ENCODE measurements around the gene C1QTNF2.
"Not testable (repeated sequence)": the region's sequence is repeated elsewhere in the genome, so short reads cannot be mapped to it uniquely, and the experiment has no call there.

The C1QTNF2 gene

DNA sequence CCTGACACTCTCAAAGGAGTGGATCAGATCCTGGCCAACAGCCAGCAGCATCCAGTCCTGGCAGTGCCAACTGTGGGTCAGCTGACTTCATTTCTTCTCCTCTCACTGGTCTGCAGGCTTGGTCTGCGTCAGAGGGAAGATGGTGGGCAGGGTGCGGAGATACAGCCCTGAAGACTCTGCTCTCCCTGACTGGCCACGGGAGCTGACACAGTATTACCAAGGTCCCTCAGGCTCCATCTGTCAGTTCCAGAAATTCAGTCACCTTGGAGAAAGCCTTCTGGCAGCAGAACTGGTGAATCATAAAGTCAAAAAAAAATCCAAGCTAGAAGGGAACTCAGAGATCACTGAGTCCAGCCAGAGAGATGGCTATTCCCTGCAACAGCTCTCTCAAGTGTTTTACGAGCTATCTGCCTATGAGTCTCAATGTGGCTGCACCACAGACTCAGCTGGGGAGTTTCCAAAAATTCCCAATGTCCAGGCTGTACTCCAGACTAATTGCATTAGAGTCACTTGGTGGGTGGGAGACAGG is 27.9 kb downstream of the C1QTNF2 start:
- Mint-ChIP-seq H3K27me3 (ENCODE audit: low read depth) (no peaks in the 10 kb centered on the region), H3K9me3 (no peaks in the 10 kb centered on the region), H3K27ac (no peak overlapping the region), H3K4me3 (no peak overlapping the region), H3K36me3 (ENCODE audit: low read depth) (no peaks in the 10 kb centered on the region), H3K4me1 (ENCODE audit: low read depth) (peaks cover 6% of the 10 kb centered on the region)

DNA sequence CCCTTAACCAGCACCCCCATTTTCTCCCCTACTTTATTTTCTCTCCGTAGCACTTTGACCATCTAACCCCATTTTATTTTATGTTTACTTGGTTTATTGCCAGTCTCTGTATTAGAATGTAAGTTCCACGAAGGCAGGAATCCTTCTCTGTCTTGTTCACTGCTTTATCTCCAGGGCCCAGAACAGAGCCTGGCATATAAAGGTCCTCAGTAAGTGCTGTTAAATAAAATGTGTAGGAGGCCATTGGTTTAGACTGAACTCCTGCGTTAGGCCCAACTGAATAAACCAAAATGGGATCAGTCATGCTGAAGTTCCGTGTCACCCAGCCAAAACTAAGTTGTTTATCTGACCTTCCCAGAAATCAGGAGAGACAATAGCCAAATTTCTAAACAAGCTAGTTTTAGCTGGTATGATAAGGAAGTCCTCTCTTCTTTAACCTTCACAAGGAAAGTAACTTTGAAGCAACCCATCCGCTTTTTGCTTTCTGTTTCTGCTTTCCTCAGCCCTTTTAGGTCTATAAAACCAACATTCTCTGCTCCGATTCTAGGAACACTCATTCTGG is 29.0 kb downstream of the C1QTNF2 start:
- no peak overlapping the region for H3K4me3 Mint-ChIP-seq
- no peaks in the 10 kb centered on the region for H3K9me3 Mint-ChIP-seq
- H3K27me3 Mint-ChIP-seq (ENCODE audit: low read depth), result no peaks in the 10 kb centered on the region
- peaks cover 6% of the 10 kb centered on the region for H3K4me1 Mint-ChIP-seq (ENCODE audit: low read depth)
- H3K27ac Mint-ChIP-seq, result no peak overlapping the region
- H3K36me3 Mint-ChIP-seq (ENCODE audit: low read depth), result no peaks in the 10 kb centered on the region

DNA sequence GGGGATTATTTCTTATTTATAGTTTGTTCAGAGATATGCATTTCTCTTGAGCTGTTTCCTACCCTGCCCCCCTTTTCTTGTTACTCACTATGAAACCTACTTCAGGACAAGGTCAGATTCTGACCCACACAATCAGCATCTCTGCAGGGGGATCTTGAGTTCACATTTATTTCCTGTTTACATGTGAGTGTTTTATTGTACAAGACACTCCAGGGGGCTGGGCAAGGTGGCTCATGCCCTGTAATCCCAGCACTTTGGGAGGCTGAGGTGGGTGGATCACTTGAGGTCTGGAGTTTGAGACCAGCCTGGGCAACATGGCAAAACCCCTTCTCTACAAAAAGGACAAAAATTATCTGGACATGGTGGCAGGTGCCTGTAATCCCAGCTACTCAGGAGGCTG is 29.9 kb downstream of the C1QTNF2 start:
- H3K27me3 Mint-ChIP-seq (ENCODE audit: low read depth); H3K36me3 Mint-ChIP-seq (ENCODE audit: low read depth); H3K4me3 Mint-ChIP-seq; H3K9me3 Mint-ChIP-seq; H3K27ac Mint-ChIP-seq; H3K4me1 Mint-ChIP-seq (ENCODE audit: low read depth): not testable (repeated sequence)

DNA sequence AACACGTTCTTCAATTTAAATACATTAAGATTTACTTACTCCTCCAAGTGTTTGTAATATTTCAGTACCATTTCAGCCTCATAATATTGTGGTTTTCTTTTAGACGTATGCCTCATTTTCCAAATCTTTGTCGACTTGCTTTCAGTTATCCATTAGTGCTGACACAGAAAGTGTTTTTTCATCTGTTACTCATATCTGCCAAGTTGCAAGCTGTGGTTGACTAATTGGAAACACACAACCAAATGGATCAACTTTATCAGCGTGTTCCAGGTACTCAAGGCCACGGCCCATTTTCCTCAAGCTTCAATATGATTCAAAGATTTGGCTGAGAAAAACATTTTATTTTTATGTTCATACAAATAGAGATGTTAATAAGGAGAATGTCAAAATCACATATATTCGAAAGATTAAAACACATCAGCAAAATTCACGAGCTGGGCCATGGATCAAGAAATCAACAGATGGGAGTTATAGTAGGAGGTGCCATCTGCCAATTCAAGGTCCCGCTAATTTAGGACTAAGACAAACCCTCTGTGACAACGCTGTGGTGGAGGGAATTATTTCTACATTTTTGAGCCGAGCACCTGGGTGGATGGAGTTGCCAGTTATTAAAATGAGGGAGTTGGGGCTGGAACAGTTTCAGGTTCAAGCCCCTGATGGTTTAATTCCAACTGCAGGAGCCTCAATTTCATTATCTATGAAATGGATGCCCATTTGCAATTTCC is 30.9 kb downstream of the C1QTNF2 start:
- Mint-ChIP-seq H3K36me3 (ENCODE audit: low read depth) (no peaks in the 10 kb centered on the region), H3K4me1 (ENCODE audit: low read depth) (peaks cover 2% of the 10 kb centered on the region), H3K4me3 (no peak overlapping the region), H3K27me3 (ENCODE audit: low read depth) (peaks cover 4% of the 10 kb centered on the region), H3K9me3 (no peaks in the 10 kb centered on the region), H3K27ac (no peak overlapping the region)

DNA sequence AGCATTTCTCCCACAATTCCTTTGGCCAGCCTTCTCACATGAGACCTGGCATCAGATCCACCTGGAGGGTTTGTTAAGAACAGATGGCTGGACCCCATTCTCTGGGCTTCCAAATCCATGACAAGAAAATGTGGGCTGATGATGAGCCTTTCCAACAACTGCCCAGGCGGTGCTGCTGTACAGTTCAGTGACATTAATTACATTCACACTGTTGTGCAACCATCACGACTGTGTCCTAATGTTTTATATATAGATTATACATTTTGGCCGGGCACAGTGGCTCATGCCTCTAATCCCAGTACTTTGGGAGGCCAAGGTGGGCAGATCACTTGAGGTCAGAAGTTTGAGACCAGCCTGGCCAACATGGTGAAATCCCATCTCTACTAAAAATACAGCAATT is 35.7 kb downstream of the C1QTNF2 start:
- H3K27ac Mint-ChIP-seq; H3K9me3 Mint-ChIP-seq; H3K36me3 Mint-ChIP-seq (ENCODE audit: low read depth); H3K4me1 Mint-ChIP-seq (ENCODE audit: low read depth); H3K27me3 Mint-ChIP-seq (ENCODE audit: low read depth); H3K4me3 Mint-ChIP-seq: not testable (repeated sequence)

DNA sequence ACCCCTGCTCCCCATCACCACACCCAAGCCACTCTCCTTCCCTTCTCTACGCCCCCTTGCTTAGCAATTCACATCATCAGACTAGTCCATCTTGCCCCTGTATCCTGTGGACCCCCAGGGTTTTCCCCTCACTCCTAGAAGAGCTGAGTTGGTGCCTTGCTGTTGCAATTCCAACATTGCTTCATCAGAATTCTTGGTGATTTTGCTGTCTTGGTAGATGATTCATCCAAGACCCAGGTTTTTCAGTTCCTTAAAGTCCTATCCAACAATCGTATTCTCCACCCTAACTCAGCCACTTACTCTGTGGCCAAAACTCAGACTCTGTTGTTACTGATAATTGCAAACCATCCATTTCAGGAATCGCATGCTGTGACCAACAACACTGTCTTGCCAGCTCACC is 36.7 kb downstream of the C1QTNF2 start:
- Mint-ChIP-seq H3K27me3 (ENCODE audit: low read depth) (peaks cover 4% of the 10 kb centered on the region), H3K4me3 (no peak overlapping the region), H3K36me3 (ENCODE audit: low read depth) (no peaks in the 10 kb centered on the region), H3K27ac (no peak overlapping the region), H3K4me1 (ENCODE audit: low read depth) (peaks cover 2% of the 10 kb centered on the region), H3K9me3 (no peaks in the 10 kb centered on the region)

DNA sequence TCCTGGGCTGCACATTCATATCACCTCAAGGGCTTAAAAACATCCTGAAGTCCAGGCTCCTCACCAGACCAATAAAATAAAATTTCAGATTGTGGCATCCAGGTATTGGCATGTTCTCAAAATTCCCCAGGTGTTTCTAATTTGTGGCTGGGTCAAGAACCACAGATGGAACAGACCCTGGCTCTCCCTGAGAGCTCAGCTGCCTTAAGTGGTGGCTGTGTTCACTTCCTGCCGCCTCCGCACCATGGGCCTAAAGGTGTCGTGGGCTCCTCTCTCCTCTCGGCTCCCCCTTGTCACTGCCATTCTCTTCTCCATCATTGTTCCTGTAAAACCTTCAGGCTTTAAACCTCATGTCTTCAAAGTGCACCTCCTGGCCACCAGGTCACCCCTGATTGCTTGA is 40.2 kb downstream of the C1QTNF2 start:
- H3K27me3 Mint-ChIP-seq (ENCODE audit: low read depth), result peaks cover 4% of the 10 kb centered on the region
- no peak overlapping the region for H3K27ac Mint-ChIP-seq
- H3K4me3 Mint-ChIP-seq, result no peak overlapping the region
- H3K36me3 Mint-ChIP-seq (ENCODE audit: low read depth), result no peaks in the 10 kb centered on the region
- H3K4me1 Mint-ChIP-seq (ENCODE audit: low read depth), result peaks cover 2% of the 10 kb centered on the region
- H3K9me3 Mint-ChIP-seq, result no peaks in the 10 kb centered on the region

DNA sequence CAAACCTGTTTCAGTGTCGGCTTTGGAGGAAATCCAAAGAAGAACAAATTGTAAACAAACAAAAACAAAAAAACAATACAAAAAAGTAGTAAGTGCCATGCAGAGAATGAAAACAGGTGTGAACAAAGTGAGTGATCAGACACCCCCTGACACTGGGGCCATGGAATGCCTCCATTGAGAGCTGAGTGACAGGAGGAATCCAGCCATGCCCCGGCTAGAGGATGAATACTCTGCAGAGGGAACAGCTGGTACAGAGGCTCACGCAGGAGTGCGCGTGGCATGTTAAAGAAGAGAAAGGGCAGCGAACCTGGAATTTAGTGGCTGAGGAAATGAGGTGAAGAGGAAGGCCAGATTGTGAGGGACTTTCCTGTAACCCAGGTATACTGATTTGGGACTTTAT is 42.6 kb downstream of the C1QTNF2 start:
- peaks cover 2% of the 10 kb centered on the region for H3K4me1 Mint-ChIP-seq (ENCODE audit: low read depth)
- H3K27me3 Mint-ChIP-seq (ENCODE audit: low read depth), result peaks cover 4% of the 10 kb centered on the region
- H3K36me3 Mint-ChIP-seq (ENCODE audit: low read depth), result no peaks in the 10 kb centered on the region
- H3K27ac Mint-ChIP-seq, result no peak overlapping the region
- no peak overlapping the region for H3K4me3 Mint-ChIP-seq
- H3K9me3 Mint-ChIP-seq, result no peaks in the 10 kb centered on the region

DNA sequence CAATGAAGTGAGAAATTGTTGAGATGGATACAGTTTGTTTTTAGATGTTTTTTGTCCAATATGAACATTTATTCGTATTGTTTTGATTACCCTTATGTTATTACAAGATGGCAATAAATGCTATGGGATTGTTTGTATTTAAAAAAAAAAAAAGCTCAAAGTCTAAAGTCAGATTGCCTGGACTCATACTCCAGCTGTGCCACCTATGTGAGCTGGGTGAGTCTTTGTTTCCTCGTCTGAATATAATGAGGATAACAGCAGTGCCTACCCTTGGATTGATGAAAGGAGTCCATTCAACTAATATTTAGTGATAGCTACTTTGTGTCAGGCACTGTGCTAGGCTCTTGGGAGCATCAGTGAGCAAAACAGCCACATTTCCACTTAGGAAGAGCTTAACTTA is 43.4 kb downstream of the C1QTNF2 start:
- Mint-ChIP-seq H3K27ac (no peak overlapping the region), H3K27me3 (ENCODE audit: low read depth) (peaks cover 4% of the 10 kb centered on the region), H3K4me3 (no peak overlapping the region), H3K4me1 (ENCODE audit: low read depth) (peaks cover 2% of the 10 kb centered on the region), H3K9me3 (no peaks in the 10 kb centered on the region), H3K36me3 (ENCODE audit: low read depth) (no peaks in the 10 kb centered on the region)

DNA sequence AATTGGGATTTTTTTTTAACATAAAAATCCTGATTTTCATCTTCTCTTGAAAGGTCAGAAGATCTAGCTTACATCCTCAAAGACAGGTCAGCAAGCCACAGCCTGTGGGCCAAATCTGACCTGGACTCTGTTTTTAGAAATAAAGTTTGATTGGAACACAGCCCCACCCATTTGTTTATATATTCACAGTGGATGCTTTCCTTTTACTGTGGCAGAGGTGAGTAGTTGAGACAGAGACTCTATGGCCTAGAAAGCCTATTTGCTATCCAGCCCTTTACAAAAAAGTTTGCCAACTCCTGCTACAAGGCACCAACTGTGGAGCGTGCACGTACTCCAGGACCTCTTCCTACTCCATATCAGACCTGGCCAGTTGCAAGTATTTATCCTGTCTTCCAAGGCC is 44.7 kb downstream of the C1QTNF2 start:
- H3K4me1 Mint-ChIP-seq (ENCODE audit: low read depth), result peaks cover 2% of the 10 kb centered on the region
- no peak overlapping the region for H3K27ac Mint-ChIP-seq
- no peaks in the 10 kb centered on the region for H3K9me3 Mint-ChIP-seq
- peaks cover 7% of the 10 kb centered on the region for H3K27me3 Mint-ChIP-seq (ENCODE audit: low read depth)
- H3K4me3 Mint-ChIP-seq, result no peak overlapping the region
- no peaks in the 10 kb centered on the region for H3K36me3 Mint-ChIP-seq (ENCODE audit: low read depth)

DNA sequence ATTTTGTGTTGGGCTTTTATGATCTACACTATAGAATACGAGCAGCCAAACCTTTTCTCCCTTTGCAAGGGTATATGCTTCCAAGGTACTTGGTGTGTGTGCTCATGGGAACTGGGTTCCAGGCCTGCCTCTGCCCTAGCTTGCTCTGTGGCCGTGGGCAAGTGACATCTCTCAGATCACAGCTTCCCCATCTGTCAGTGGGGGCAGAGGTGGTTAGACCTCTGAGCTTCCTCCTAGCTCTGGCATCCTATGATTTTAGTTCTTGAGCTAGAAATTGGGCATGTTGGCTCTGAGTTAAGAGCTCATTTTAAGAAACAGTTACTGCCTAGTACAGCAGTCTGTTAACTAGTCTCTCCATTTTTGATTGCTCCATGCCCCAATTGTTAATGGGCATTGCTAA is 45.5 kb downstream of the C1QTNF2 start:
- Mint-ChIP-seq H3K27me3 (ENCODE audit: low read depth) (peaks cover 7% of the 10 kb centered on the region), H3K27ac (no peak overlapping the region), H3K4me1 (ENCODE audit: low read depth) (no peaks in the 10 kb centered on the region), H3K9me3 (no peaks in the 10 kb centered on the region), H3K4me3 (no peak overlapping the region), H3K36me3 (ENCODE audit: low read depth) (no peaks in the 10 kb centered on the region)

DNA sequence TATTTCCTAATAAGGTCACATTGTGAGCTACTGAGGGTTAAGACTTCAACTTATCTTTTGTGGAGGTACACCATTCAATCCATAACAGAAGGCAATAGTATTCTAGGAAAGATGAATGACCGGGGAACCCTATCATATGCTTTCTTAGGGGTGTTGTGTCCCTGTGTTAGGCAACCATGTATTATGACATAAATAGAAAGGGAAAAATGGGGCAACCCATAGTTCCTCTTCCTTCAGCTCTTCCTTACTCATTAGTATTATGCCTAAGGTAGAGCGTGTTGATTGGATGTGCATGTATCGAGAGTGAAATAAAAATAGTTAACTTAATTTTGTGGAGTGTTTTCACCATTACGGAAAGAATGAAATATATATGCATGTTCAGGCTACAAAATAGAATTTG is 52.0 kb downstream of the C1QTNF2 start:
- no peak overlapping the region for H3K27ac Mint-ChIP-seq
- H3K9me3 Mint-ChIP-seq, result no peaks in the 10 kb centered on the region
- H3K4me3 Mint-ChIP-seq, result no peak overlapping the region
- peaks cover 40% of the 10 kb centered on the region for H3K27me3 Mint-ChIP-seq (ENCODE audit: low read depth)
- no peaks in the 10 kb centered on the region for H3K36me3 Mint-ChIP-seq (ENCODE audit: low read depth)
- no peaks in the 10 kb centered on the region for H3K4me1 Mint-ChIP-seq (ENCODE audit: low read depth)

DNA sequence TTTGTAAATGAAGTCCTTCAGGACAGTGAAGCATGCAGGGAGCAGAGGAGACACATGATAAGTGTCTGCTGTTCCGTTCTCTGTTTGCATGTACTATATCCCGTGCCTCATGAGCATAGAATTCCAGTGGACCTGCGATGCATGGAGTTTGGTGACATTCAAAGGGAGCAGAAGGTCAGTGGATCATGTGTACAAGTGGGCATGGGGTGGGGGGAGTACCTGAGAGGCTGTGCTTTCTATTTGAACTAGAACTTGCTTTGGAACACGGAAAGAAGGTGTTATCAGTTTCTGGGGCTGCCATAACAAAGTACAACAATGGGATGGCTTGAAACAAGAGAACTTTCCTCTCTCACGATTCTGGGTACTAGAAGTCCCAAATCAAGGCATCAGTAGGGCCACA is 53.0 kb downstream of the C1QTNF2 start:
- Mint-ChIP-seq H3K27me3 (ENCODE audit: low read depth) (peaks cover 49% of the 10 kb centered on the region), H3K4me1 (ENCODE audit: low read depth) (peaks cover 2% of the 10 kb centered on the region), H3K27ac (no peak overlapping the region), H3K4me3 (no peak overlapping the region), H3K9me3 (no peaks in the 10 kb centered on the region), H3K36me3 (ENCODE audit: low read depth) (peaks cover 2% of the 10 kb centered on the region)

DNA sequence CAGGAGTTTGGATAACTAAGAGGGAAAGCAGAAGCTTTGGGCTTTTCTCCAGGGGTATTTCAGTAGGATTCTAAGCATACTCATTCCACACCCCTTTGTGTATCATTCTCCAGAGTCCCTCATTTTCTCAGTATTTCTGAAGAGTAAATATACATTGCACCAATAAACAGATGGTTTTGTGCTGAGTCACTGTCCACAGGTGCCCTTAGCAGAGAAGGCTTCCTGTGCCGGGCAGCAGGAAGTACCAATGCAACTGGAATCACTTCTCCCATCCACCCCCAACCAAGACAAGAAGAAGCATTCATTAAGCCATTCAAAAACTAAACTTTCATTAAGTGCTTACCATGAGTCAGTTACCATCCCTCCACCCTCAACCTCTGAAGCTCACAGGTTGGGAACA is 54.5 kb downstream of the C1QTNF2 start:
- H3K27ac Mint-ChIP-seq, result no peak overlapping the region
- H3K9me3 Mint-ChIP-seq, result no peaks in the 10 kb centered on the region
- no peak overlapping the region for H3K4me3 Mint-ChIP-seq
- H3K27me3 Mint-ChIP-seq (ENCODE audit: low read depth), result peaks cover 56% of the 10 kb centered on the region
- H3K36me3 Mint-ChIP-seq (ENCODE audit: low read depth), result peaks cover 2% of the 10 kb centered on the region
- peaks cover 2% of the 10 kb centered on the region for H3K4me1 Mint-ChIP-seq (ENCODE audit: low read depth)

DNA sequence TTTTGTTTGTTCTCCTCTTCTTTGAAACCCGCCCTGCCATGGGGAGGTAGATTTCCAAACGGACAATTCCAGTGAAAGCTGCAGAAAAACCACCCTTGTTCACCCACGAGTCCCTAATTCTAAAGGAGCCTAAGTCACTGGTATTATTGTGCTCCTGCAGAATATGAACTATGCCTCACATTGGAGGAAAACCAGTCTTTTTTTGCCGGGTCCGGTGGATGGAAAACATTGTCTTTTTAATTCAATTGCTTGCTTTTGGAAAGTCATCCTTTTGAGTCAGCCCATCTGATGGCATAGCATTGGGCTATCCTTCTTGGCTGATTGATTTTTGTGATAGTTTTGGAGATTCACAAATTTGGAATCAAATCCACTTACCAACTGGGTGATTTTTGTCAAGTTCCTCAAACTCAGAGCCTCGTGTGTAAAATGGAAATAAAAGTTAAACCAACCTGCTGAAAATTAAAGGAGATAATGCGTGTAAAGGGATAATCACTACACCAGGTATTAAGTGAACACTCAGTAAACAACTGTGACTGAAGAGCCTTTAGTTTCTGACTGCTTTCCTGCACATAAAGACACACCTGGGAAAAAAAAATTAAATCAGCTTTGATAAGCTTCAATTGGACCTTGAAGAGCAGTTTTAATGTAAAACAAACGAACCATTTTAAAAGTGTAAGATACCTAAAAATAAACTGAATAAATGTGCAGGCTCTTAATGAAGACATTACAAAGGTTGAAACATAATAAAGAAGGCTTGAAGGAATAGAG is 57.3 kb downstream of the C1QTNF2 start:
- Mint-ChIP-seq H3K27ac (no peak overlapping the region), H3K27me3 (ENCODE audit: low read depth) (peaks cover 74% of the 10 kb centered on the region), H3K36me3 (ENCODE audit: low read depth) (peaks cover 2% of the 10 kb centered on the region), H3K4me3 (peak overlapping the region; percentile 77), H3K9me3 (no peaks in the 10 kb centered on the region), H3K4me1 (ENCODE audit: low read depth) (peaks cover 2% of the 10 kb centered on the region)

Measured in T-helper 1 cell treated with Interleukin-12 subunit alpha and Interleukin-12 subunit beta and Interleukin-4 antibody, amounts not matched to agents 30 μg/mL and 1 μg/mL, for 36 hours (primary cell).